GM21737 (cell line): Measurements from ENCODE around the gene JOSD2.

Experiments used
- ATAC-seq: cut with Tn5 transposase; IDR thresholded peaks from one replicate; pipeline ENCODE4 v1.9.1; 2021; ENCODE audit warnings: mild to moderate bottlenecking, moderate library complexity; ENCODE audit not compliant: unreplicated experiment

The JOSD2 gene

GRCh38 chr19:50511069-50511822 is at the start of gene JOSD2:
Gene JOSD2 (minus strand): TSS chr19:50511191. CDS start chr19:50510431, 760 bp downstream.
- peak; percentile 85 for ATAC-seq

- no peak for ATAC-seq
Observed at GRCh38 chr19:50559636-50560035, 48.6 kb upstream of the JOSD2 start.

- ATAC-seq, result no peak
Observed at GRCh38 chr19:50558449-50558848, 47.5 kb upstream of the JOSD2 start.

- no peak for ATAC-seq
Observed at GRCh38 chr19:50558039-50558438, 47.0 kb upstream of the JOSD2 start.

GRCh38 chr19:50557009-50557613 is 46.1 kb upstream of the JOSD2 start:
- no peak for ATAC-seq

- no peak for ATAC-seq
Observed at GRCh38 chr19:50556282-50557008, 45.5 kb upstream of the JOSD2 start.

- ATAC-seq, result no peak
Observed at GRCh38 chr19:50555450-50556281, 44.7 kb upstream of the JOSD2 start.

GRCh38 chr19:50555033-50555432 is 44.0 kb upstream of the JOSD2 start:
- ATAC-seq, result no peak

GRCh38 chr19:50554212-50554611 is 43.2 kb upstream of the JOSD2 start:
- ATAC-seq, result no peak

- ATAC-seq, result no peak
Observed at GRCh38 chr19:50553134-50553703, 42.2 kb upstream of the JOSD2 start.

- ATAC-seq, result no peak
Observed at GRCh38 chr19:50552540-50552939, 41.5 kb upstream of the JOSD2 start.

- ATAC-seq, result no peak
Observed at GRCh38 chr19:50551715-50552187, 40.8 kb upstream of the JOSD2 start.

- ATAC-seq, result no peak
Observed at GRCh38 chr19:50551034-50551714, 40.2 kb upstream of the JOSD2 start.

- ATAC-seq, result no peak
Observed at GRCh38 chr19:50550594-50550966, 39.6 kb upstream of the JOSD2 start.

- ATAC-seq, result no peak
Observed at GRCh38 chr19:50549927-50550593, 39.1 kb upstream of the JOSD2 start.

GRCh38 chr19:50549059-50549926 is 38.3 kb upstream of the JOSD2 start:
- no peak for ATAC-seq

GRCh38 chr19:50548191-50549058 is 37.4 kb upstream of the JOSD2 start:
- ATAC-seq, result no peak
